Esophagus muscularis mucosa (tissue), 4 donors: ENCODE results near the gene TIMM17B.

Source experiments
- EP300 ChIP-seq: sonication (generic); formaldehyde crosslinking; IDR thresholded peaks from one replicate; pipeline ENCODE4 v1.6.1; 2017; ENCODE audit warnings: antibody characterized with exemption
- POLR2A ChIP-seq: fragments of 450-650 bp; IDR thresholded peaks from one replicate; pipeline ENCODE4 v1.6.1; 2017; ENCODE audit warnings: antibody characterized with exemption, moderate library complexity, mild to moderate bottlenecking, low read depth
- TF ChIP-seq, protein P1 (sequence below), 3 experiments: fragments of 200-600 bp in 2 of 3; fragments of 450-650 bp in 1 of 3; sonication (generic) in 2 of 3; IDR thresholded peaks; one replicate each; pipeline ENCODE4 v1.5.1; 2017 to 2019; ENCODE audit warnings: antibody characterized with exemption in 3 of 3, mild to moderate bottlenecking in 2 of 3, moderate library complexity in 1 of 3

DNA sequence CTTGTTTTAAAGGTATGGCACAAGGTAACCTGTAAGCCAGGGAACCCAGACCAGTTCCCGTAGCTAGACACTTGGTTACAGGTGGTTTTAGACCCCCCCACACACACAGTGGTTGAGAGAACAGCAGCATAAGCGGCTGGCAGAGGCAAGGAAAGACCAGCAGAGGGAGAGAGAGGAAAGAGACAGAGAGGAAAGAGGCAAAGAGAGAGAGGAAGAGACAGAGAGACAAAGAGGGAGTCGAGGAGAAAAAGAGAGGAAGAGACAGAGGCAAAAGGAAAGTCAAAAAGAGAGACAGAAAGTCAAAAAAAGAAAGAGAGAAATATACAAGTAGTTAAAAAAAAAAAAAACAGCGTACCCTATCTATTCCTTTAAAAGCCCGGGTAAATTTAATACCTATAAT is 42.7 kb downstream of the TIMM17B start:
- TF ChIP-seq, protein P1, sequence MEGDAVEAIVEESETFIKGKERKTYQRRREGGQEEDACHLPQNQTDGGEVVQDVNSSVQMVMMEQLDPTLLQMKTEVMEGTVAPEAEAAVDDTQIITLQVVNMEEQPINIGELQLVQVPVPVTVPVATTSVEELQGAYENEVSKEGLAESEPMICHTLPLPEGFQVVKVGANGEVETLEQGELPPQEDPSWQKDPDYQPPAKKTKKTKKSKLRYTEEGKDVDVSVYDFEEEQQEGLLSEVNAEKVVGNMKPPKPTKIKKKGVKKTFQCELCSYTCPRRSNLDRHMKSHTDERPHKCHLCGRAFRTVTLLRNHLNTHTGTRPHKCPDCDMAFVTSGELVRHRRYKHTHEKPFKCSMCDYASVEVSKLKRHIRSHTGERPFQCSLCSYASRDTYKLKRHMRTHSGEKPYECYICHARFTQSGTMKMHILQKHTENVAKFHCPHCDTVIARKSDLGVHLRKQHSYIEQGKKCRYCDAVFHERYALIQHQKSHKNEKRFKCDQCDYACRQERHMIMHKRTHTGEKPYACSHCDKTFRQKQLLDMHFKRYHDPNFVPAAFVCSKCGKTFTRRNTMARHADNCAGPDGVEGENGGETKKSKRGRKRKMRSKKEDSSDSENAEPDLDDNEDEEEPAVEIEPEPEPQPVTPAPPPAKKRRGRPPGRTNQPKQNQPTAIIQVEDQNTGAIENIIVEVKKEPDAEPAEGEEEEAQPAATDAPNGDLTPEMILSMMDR (IDR thresholded peaks at IDR 0.05), result no peak
- TF ChIP-seq POLR2A (no peak), EP300 (no peak)
